HCT116 (cell line): ENCODE results near the gene GPR89B.
"Not testable (repeated sequence)": the region's sequence is repeated elsewhere in the genome, so short reads cannot be mapped to it uniquely, and the experiment has no call there.

Experiments used
- EGR1 ChIP-seq: IDR thresholded peaks from 2 replicates; pipeline ENCODE4 v1.6.1; 2012; ENCODE audit warnings: low read depth
- EZH2 ChIP-seq: fragments of 200-600 bp; sonication (generic); IDR thresholded peaks from 2 replicates; pipeline ENCODE4 v1.6.1; 2017; ENCODE audit warnings: antibody characterized with exemption, mixed run types
- EZH2phosphoT487 ChIP-seq: fragments of 200-600 bp; IDR thresholded peaks from 2 replicates; pipeline ENCODE4 v1.6.1; 2018; ENCODE audit warnings: antibody characterized with exemption, borderline replicate concordance
- POLR2A ChIP-seq: IDR thresholded peaks from 2 replicates; pipeline ENCODE4 v1.7.0; 2011; ENCODE audit warnings: borderline replicate concordance; ENCODE audit not compliant: insufficient read depth, insufficient read length; ENCODE audit errors: extremely low read depth
- POLR2AphosphoS5 ChIP-seq: IDR thresholded peaks from 2 replicates; pipeline ENCODE4 v1.6.1; 2011; ENCODE audit warnings: mild to moderate bottlenecking, low read depth, low read length, moderate library complexity
- REST ChIP-seq: IDR thresholded peaks from 2 replicates; pipeline ENCODE4 v1.6.1; 2012; ENCODE audit warnings: low read depth
- SIN3A ChIP-seq: IDR thresholded peaks from 2 replicates; pipeline ENCODE4 v1.6.1; 2012; ENCODE audit warnings: low read depth
- SP1 ChIP-seq: IDR thresholded peaks from 2 replicates; pipeline ENCODE4 v1.6.1; 2012; ENCODE audit warnings: low read depth
- YY1 ChIP-seq: IDR thresholded peaks from 2 replicates; pipeline ENCODE4 v1.6.1; 2011; ENCODE audit warnings: low read length, low read depth, moderate library complexity, mild to moderate bottlenecking; ENCODE audit not compliant: insufficient replicate concordance; ENCODE audit errors: extremely low read depth
- TF ChIP-seq, protein P1 (sequence below), 3 experiments: fragments of 200-600 bp in 1 of 3; sonication (generic) in 1 of 3; IDR thresholded peaks in 2 of 3; conservative IDR thresholded peaks in 1 of 3; 2 replicates each; pipeline ENCODE4 v1.5.1; 2012 to 2017; ENCODE audit warnings: low read depth in 2 of 3, low read length in 2 of 3, antibody characterized with exemption in 1 of 3, borderline replicate concordance in 1 of 3, control low read depth in 1 of 3, mild to moderate bottlenecking in 1 of 3, mixed read lengths in 1 of 3, mixed run types in 1 of 3, moderate library complexity in 1 of 3; ENCODE audit not compliant: insufficient read depth in 1 of 3
- TF ChIP-seq, protein P2 (sequence below): IDR thresholded peaks from 2 replicates; pipeline ENCODE4 v1.6.1; 2012
- TF ChIP-seq, protein P3 (sequence below): IDR thresholded peaks from 2 replicates; pipeline ENCODE4 v1.6.1; 2012

- TF ChIP-seq, protein P1, sequence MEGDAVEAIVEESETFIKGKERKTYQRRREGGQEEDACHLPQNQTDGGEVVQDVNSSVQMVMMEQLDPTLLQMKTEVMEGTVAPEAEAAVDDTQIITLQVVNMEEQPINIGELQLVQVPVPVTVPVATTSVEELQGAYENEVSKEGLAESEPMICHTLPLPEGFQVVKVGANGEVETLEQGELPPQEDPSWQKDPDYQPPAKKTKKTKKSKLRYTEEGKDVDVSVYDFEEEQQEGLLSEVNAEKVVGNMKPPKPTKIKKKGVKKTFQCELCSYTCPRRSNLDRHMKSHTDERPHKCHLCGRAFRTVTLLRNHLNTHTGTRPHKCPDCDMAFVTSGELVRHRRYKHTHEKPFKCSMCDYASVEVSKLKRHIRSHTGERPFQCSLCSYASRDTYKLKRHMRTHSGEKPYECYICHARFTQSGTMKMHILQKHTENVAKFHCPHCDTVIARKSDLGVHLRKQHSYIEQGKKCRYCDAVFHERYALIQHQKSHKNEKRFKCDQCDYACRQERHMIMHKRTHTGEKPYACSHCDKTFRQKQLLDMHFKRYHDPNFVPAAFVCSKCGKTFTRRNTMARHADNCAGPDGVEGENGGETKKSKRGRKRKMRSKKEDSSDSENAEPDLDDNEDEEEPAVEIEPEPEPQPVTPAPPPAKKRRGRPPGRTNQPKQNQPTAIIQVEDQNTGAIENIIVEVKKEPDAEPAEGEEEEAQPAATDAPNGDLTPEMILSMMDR (IDR thresholded peaks at IDR 0.05 in 2 of 3, conservative IDR thresholded peaks at IDR 0.05 in 1 of 3; ENCODE audit: borderline replicate concordance in 1 of 3, insufficient read depth in 1 of 3, low read depth in 2 of 3, low read length in 2 of 3) = not testable (repeated sequence)
- TF ChIP-seq, protein P2, sequence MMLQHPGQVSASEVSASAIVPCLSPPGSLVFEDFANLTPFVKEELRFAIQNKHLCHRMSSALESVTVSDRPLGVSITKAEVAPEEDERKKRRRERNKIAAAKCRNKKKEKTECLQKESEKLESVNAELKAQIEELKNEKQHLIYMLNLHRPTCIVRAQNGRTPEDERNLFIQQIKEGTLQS = not testable (repeated sequence)
- TF ChIP-seq POLR2A (peak; percentile 57), POLR2AphosphoS5 (peak; percentile 89), SIN3A (peak; percentile 67)
- TF ChIP-seq, protein P3, sequence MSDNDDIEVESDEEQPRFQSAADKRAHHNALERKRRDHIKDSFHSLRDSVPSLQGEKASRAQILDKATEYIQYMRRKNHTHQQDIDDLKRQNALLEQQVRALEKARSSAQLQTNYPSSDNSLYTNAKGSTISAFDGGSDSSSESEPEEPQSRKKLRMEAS = peak; percentile 59; the same call in 1 of the 2 replicates
- TF ChIP-seq SP1, EZH2, REST, EZH2phosphoT487, YY1, EGR1: not testable (repeated sequence)
Observed at GRCh38 chr1:147928236-147929132, at the start of gene GPR89B.
